ENCODE results near the gene CXCR3. TPM values are rescaled to one million over a fixed set of nuclear protein-coding genes. Genes with fewer than 3 reads are reported as not detected.

The CXCR3 gene
- total RNA-seq, 1 experiment from 2014 or later, result not detected

DNA sequence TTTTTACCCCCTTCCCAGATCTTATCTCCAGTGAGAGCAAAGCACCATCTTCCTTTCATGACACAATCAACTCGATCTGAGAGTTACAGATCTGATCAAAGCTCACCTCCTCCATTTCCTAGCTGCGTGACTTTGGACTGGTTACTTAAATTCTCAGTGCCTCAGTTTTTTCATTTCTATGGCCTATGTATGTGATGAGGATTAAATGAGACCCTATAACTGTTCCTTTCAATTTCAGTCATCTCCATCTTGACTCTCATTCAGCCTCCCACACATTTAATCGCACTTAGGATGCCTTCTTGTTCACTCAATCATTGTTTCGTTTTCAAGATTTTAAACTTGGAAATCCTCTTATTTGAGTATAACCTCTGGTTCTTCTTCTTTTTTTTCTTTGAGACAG is 20.1 kb upstream of the CXCR3 start:
- in situ Hi-C loops (cut with HindIII; ENCODE audit: low sequenced_read_pairs), result no loop called here
- DNase-seq (ENCODE audit: low spot score), result no peak

DNA sequence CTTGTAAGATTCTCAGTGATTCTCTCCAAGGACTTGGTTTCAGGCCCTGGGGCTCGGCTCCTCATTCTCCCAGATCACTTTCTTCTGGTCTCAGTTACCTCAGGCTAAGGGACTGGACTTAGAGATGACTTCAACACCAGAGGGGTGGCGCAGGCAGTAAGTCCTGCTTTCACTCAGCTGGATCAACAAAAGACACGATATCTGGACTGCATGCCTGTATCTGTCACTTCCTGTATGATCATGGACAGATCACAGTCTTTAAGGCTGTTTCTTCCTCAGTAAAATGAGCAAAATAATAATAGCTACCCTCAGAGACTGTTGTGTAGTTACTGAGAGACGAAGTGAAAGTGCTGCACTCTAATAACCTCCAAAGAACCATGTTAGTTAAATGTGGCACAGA is 19.5 kb upstream of the CXCR3 start:
- DNase-seq (ENCODE audit: low spot score), result no peak
- in situ Hi-C loops (cut with HindIII; ENCODE audit: low sequenced_read_pairs), result no loop called here

DNA sequence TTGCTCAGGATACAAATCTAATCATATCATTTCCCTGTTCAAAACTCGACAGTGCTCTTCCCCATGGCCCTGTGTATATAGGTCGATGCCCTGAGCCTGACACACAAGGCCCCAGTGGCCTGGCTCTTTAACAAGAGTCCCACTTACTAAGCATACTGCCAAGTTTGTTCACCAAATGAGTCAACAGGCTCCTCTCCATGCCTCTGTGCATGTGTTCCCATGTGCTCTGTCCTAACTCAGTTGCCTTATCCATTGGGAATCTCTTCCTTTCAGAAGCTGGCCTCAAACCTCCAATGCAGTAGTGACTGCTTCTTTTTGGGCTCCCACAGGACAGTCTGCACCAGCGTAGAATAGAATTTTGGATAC is 18.9 kb upstream of the CXCR3 start:
- in situ Hi-C loops (cut with HindIII; ENCODE audit: low sequenced_read_pairs), result no loop called here
- DNase-seq (ENCODE audit: low spot score), result no peak

DNA sequence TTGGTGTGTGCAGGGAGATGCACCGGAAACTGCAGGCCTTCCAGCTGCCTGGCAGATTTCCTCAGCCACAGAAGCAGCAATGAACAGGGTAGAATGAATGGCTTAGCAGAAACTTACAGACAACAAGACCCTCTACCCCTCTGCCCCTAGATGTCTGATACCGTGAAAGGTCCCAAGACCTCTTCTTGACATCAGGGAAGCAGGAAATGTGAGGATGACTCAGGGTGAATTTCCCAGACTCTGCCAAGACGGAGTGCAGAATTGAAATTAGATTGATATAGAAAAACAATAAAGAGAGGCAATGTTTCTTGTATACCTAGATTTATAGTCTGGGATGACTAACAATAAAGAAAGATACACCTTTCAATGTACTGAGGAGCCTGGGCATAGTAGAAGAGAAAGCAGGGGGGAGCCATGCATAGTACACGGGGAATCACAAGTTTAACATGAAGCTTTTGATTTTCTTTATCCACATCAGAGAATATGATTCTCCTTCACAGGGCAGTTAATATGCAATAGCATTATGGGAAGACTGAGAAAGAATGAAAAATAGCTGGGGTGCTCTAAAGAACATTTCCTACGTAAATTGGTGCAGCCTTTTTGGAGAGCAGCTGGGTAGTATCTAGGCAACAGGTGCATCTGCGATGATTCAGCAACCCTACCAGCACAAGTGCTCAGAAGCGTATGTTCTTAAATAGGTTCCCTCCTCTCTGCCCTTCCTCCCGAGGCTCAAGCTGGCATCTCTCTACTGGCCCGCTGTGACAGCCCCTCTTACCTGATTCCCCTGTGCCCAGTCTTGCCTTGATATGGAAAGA is 18.3 kb upstream of the CXCR3 start:
- DNase-seq (ENCODE audit: low spot score), result peak; percentile 33
- in situ Hi-C loops (cut with HindIII; ENCODE audit: low sequenced_read_pairs), result no loop called here

DNA sequence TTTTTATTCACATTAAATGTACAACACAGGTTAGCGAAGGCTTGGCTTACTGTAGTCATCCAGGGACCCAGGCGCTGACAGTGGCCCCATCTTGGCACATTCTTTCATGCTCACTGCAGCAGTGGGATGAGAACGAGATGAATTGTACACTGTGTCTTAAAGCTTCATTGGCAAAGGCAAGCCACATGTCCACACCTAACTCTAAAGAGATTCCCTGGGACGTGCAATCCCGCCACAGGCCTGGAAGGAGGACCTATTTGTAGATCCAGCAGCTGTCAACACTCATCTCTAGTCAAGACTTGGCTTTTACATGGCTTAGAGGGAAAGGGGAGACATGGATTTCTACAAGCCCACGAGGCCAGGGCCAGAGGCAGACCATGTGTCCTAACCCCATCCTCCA is 16.1 kb upstream of the CXCR3 start:
- DNase-seq (ENCODE audit: low spot score), result no peak
- in situ Hi-C loops (cut with HindIII; ENCODE audit: low sequenced_read_pairs), result no loop called here

DNA sequence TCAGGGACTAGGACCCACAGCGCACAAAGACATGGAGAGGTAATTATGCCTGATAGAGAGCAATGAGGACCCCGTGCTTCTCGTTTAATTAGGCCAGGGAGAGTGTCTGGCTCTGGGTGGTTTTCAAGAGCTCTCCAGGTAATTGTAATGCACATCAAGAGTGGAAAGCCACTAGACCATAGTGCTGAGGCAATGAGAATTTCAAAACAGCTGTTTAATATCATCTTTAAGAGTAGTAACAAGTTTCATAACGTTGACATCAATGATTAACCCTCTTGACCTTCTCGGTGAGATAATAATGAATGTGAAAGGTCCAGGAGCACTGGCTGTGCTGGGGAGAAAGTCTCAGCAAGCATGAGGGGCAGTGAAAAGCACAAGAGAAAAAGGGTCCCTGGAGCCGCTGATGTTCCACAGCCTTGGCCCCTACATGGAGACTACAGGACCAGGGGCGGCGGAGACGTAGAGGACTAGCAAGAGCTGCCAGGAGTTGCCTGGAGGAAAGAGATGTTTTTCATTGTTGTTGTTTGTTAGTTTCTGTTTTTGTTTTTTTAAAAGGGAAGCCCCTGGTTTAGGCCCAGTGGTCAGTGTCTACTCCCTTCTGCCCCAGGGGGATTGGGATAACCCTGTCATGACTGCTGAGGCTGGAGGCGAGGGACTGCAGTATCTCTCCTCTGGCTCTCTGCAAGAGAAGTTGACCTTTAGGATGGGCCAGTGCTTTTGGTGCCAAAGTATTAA is 14.8 kb upstream of the CXCR3 start:
- in situ Hi-C loops (cut with HindIII; ENCODE audit: low sequenced_read_pairs), result no loop called here
- DNase-seq (ENCODE audit: low spot score), result no peak

DNA sequence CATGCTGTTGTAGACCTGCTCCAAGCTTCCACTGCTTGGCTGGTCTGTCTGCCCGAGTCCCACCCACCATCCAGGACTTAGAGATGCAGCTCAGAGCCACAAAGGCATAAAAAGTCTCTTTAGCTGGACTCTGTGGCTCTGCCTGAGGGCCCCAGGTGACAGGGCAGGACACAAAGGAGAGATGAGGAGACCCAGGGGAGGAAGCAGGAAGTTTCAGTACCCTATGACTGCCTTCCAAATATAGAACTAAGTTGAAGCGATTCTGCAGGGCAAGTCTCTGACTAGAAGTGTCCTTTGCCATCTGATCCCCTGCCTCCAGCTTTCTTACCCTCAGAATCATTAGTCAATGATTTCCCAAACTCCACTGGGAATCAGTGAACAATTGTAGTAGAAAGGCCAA is 11.2 kb upstream of the CXCR3 start:
- in situ Hi-C loops (cut with HindIII; ENCODE audit: low sequenced_read_pairs), result no loop called here
- no peak for DNase-seq (ENCODE audit: low spot score)

DNA sequence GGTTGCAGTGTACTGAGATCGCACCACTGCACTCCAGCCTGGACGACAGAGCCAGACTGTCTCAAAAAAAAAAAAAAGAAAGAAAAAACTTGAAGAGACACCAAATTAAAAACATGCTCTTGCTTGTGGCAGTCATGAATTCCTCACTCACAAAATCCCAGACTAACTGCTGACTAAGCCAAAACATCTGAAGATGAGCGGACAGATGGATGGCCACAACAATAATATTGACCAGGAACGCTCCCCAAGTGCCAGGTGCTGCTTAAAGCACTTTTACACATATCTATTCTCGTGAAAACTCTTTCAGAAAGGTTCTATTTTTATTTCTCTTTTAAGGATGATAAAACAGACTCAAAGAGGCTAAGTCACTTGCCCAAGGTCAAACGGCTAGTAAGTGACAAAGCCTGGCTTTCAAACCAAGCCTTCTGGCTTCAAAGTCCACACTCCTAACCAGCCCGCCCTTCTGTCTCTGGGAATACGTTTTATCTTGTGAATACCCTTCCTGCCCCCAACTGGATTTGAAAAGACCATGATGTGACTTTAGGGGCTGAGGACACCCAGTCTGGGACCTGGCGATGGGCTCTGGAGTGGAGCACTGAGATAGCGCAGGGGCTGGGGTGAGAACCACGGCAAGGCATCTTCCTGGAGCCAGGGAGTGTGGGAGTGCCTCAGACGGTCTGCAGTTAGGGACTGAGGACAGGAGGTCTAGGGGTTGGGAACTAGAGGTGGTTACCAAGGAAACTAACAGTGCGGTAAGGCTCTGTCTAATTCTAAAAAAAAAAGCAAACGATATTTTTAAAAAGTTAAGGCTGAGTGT is 9.5 kb upstream of the CXCR3 start:
- DNase-seq (ENCODE audit: low spot score), result no peak
- in situ Hi-C loops (cut with HindIII; ENCODE audit: low sequenced_read_pairs), result no loop called here

DNA sequence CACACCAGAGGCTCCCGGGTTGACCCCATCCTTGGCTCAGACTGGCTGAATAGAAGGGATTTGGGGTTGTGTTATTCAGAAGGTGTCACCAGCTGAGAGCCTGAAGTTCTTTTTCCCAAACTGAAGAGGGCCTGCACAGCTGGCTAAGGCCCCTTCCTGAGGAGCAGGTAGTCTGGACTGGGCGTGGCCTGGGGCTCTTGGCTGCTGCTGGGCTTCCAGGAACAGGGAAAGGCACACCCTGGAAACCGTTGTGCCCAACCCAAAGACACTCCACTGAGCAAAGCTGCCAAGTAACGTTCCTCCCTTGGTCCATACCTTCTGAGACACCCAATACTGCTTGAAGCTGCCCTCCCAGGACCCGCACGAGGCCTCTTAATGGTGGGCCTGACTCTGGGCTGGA is 8.3 kb upstream of the CXCR3 start:
- DNase-seq (ENCODE audit: low spot score), result no peak
- in situ Hi-C loops (cut with HindIII; ENCODE audit: low sequenced_read_pairs), result no loop called here

DNA sequence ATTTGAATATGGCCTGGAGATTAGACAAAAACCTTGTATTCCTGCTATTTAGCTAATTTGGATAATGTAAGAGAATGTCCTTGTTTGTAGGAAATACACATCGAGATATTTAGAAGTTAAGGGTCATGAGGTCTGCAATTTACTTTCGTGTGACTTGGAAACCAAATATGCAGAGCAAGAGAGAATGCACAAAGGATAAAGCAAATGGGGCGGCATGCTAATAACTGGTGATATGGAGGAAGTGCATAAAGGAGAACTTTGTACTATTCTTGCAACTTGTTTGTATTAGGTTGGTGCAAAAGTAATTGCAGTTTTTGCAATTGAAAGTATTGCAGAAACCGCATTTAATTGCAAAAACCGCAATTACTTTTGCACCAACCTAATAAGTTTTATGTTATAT is 7.2 kb upstream of the CXCR3 start:
- in situ Hi-C loops (cut with HindIII; ENCODE audit: low sequenced_read_pairs), result no loop called here
- DNase-seq (ENCODE audit: low spot score), result no peak

DNA sequence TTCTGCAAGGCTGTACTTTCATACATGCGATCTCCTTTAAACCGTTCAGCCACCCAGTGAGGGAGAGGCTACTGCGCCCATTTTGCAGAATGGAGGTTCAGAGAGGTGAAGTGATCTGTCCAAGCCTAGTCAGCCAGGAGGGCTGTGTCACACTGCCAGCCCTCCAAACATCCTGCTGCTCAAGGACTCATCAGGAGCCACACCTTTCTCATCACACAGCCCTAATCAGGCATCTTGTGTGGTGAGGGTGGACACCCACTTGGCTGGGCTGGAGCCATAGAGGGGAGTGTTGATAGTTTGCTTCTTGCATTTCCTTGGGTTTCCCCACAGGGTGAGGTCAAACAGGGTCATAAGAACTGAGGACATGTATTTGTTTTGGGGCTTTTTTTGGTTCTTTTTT is 5.4 kb upstream of the CXCR3 start:
- no peak for DNase-seq (ENCODE audit: low spot score)
- in situ Hi-C loops (cut with HindIII; ENCODE audit: low sequenced_read_pairs), result no loop called here

DNA sequence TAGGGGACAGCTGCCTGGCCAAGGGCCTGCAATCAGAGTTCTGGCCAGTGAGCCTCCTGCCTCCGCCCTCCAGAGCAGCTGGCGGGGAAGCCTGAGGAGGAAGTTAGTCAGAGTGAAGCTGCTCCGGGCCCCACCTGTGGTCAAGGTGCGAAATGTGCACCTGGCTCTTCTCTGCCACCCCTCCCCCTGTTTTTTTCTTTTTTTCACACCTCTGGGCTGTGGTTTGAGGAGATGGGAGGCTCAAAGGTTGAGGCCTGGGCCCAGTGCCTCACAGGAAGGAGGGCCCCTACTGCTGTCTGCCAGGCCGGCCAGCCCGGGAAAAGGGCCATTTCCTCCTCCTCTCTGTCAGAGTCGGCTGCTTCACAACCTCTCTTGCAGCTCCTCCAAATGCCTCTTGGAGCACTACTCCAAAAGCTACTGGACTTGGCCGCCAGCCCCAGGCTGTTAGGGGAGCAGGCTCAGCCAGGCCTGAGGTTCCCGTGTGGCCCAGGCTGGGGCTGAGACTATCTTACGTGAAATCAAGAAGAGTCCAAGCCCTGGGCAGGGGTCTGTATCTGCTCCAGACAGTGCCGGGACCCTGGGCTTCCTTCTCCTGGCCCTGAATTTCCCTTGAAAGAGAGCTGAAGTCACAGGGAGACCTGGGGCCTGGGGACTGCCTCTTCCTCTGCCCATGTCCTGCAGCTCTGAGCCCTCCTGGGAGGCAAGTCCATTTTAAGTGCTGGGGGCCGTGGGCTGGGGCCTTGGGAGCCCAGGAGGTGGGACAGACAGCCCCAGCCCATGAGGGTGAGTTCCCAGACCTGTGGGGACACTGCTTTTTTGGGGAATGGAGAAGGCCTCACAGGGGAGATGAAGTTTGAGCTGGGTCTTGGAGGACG is 4.5 kb upstream of the CXCR3 start:
- peak; percentile 87 for DNase-seq (ENCODE audit: low spot score)
- in situ Hi-C loops (cut with HindIII; ENCODE audit: low sequenced_read_pairs), result no loop called here

DNA sequence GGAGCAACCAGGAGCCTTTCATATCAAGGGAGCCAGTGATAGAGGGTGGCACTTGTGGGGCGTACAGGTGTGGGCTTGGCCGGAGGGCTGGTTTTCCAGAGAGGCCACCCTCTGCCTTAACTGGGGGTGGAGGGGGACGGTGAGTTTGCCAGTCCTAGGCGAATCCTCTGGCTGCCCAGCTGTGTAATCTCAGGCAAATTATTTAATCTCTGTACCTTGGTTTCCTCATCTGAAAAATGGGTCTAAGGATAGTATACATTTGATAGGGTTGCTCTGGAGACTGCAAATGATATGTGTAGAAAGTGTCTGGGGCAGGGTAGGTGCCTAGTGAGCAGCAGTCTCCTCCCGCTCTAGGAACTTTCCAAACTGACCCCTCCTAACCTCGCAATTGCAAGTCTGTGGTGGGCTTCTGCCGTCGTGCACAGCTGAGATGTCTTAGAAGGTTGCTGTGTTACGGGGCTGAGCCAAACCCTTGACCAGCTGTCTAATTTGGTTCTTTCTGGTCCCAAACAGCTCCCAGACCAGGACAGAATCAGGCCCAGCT is 3.8 kb upstream of the CXCR3 start:
- in situ Hi-C loops (cut with HindIII; ENCODE audit: low sequenced_read_pairs), result no loop called here
- no peak for DNase-seq (ENCODE audit: low spot score)

DNA sequence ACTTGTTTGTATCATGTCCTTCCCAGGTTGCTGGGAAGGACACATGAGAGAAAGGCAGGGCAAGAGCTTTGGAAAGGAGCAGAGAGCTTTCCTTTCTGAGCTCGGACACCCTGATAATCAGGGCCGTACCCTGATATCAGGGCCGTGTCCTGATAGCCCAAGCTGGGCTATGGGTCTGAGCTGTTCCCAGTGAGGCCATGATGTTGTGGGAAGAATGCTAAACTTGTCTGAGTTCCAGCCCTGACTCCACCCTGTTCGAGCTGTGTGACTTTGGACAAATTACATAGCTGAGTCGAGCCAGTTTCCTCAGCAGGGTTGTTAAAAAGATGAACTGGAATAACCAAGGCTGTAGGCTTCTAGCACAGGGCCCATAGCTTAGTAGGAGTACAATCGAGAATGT is 3.3 kb upstream of the CXCR3 start:
- no peak for DNase-seq (ENCODE audit: low spot score)
- in situ Hi-C loops (cut with HindIII; ENCODE audit: low sequenced_read_pairs), result no loop called here

DNA sequence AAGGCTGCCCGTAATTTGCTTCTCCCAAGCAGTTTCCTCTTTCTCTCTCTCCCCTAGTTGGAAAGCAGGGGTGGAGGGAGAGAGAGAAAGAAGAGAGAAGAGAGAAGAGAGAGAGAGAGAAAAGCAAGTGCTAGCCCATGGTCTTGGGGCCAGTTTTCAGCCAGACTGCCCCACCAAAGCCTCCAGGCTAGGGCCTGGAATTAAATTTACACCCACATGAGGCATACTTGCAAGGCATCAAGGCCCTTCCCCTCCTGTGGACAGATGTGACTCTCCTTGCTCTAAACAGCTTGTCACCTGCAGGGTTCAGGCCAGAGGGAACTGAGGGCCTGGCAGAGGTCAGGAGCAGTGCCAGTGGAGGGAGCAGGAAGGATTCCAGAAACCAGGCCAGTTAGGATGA is 1.7 kb upstream of the CXCR3 start:
- no peak for DNase-seq (ENCODE audit: low spot score)
- in situ Hi-C loops (cut with HindIII; ENCODE audit: low sequenced_read_pairs), result no loop called here

DNA sequence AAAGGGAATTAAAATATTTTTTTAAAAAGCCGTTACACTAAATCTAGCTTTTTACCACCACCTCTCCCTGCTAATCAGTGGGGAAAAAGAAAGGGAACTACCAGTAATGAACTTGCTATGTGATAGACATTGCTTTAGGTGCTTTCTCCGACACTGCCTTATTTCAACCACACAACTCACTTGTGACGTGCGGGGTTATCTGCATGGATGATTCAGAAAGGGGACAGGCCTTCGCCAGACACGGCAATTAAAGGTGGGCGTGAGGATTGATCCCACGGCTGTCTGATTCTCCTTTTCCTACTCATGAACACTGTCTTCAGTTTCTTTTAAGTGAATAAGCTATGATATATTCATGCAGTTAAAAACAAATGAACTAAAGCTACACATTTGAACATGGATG is 882 bp upstream of the CXCR3 start:
- DNase-seq (ENCODE audit: low spot score), result no peak
- in situ Hi-C loops (cut with HindIII; ENCODE audit: low sequenced_read_pairs), result no loop called here

DNA sequence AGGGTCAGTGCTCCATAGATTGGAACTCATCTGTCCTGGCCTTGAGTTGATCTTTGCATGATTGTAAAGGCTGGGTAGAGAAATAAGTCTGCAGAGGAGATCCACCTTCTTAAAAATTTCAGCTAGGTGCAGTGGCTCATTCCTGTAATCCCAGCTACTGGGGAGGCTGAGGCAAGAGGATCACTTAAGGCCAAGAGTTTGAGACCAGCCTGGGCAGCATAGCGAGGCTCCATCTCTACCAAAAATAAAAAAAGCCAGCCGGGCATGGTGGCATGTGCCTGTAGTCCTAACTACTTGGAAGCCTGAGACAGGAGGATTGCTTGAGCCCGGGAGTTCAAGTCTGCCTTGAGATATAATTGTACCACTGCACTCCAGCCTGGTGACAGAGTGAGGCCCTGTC is 476 bp upstream of the CXCR3 start:
- in situ Hi-C loops (cut with HindIII; ENCODE audit: low sequenced_read_pairs), result no loop called here
- DNase-seq (ENCODE audit: low spot score), result no peak

DNA sequence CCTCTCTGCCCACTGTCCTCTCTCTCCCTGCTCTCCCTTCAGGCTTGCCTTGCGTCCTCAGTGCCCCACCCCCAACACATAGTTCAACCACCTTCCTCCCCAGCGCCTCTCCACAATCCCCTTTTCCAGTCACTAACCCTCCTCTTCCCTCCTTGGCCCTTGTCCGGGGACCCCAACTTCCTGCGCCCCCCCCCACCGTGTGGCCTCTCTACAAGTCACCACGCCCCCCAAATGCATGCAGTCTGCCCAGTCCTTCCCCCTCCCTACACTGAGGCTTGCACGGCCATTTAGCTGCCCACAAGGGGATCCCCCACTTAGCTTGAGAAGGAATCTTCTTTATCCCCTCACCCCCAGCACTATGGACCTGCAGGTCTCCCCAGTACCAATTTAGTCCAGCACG is 569 bp downstream of the CXCR3 start:
- no peak for DNase-seq (ENCODE audit: low spot score)
- in situ Hi-C loops (cut with HindIII; ENCODE audit: low sequenced_read_pairs), result no loop called here
